Subcutaneous abdominal adipose tissue (tissue), 5 donors: ENCODE results near the gene MRPS5.
"Not testable (repeated sequence)": the region's sequence is repeated elsewhere in the genome, so short reads cannot be mapped to it uniquely, and the experiment has no call there.

Experiments used
- H3K27ac ChIP-seq: one replicate; pipeline ENCODE4 v1.7.0; 2013; ENCODE audit warnings: low read depth, mild to moderate bottlenecking, inconsistent platforms, low read length, moderate library complexity
- H3K27me3 ChIP-seq, 5 donors: one replicate each; pipeline ENCODE4 v1.7.0; 2013; ENCODE audit warnings: low read length in 5 of 5, inconsistent platforms in 1 of 5; ENCODE audit not compliant: control insufficient read depth in 5 of 5, insufficient read depth in 4 of 5
- H3K36me3 ChIP-seq, 5 donors: one replicate each; pipeline ENCODE4 v1.7.0; 2013; ENCODE audit warnings: low read length in 5 of 5; ENCODE audit not compliant: control insufficient read depth in 5 of 5, insufficient read depth in 5 of 5
- H3K4me1 ChIP-seq, 5 donors: one replicate each; pipeline ENCODE4 v1.7.0; 2013; ENCODE audit warnings: low read length in 5 of 5, mild to moderate bottlenecking in 3 of 5, moderate library complexity in 1 of 5; ENCODE audit not compliant: control insufficient read depth in 5 of 5, insufficient read depth in 5 of 5
- H3K4me3 ChIP-seq, 5 donors: one replicate each; pipeline ENCODE4 v1.7.0; 2013; ENCODE audit warnings: low read length in 5 of 5, low read depth in 1 of 5
- H3K9ac ChIP-seq, 5 donors: one replicate each; pipeline ENCODE4 v1.7.0; 2013; ENCODE audit warnings: low read length in 5 of 5, mild to moderate bottlenecking in 4 of 5, moderate library complexity in 3 of 5
- H3K9me3 ChIP-seq, 5 donors: one replicate each; pipeline ENCODE4 v1.7.0; 2013; ENCODE audit warnings: low read length in 5 of 5; ENCODE audit not compliant: control insufficient read depth in 5 of 5
- donor health status: healthy.
- donor health status: healthy.
- donor health status: healthy.
- donor health status: healthy.
- donor health status: healthy.

MRPS5 gene

DNA sequence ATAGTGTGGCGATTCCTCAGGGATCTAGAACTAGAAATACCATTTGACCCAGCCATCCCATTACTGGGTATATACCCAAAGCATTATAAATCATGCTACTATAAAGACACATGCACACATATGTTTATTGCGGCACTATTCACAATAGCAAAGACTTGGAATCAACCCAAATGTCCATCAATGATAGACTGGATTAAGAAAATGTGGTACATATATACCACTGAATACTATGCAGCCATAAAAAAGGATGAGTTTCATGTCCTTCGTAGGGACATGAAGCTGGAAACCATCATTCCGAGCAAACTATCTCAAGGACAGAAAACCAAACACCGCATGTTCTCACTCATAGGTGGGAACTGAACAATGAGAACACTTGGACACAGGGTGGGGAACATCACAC is 23.3 kb downstream of the MRPS5 start:
- H3K36me3 ChIP-seq, result peaks cover 25 to 40% (median 30%) of the 10 kb centered on the region in 5 donors
- not testable (repeated sequence) for H3K9ac ChIP-seq, H3K27ac ChIP-seq, H3K27me3 ChIP-seq, H3K9me3 ChIP-seq, H3K4me1 ChIP-seq, H3K4me3 ChIP-seq

DNA sequence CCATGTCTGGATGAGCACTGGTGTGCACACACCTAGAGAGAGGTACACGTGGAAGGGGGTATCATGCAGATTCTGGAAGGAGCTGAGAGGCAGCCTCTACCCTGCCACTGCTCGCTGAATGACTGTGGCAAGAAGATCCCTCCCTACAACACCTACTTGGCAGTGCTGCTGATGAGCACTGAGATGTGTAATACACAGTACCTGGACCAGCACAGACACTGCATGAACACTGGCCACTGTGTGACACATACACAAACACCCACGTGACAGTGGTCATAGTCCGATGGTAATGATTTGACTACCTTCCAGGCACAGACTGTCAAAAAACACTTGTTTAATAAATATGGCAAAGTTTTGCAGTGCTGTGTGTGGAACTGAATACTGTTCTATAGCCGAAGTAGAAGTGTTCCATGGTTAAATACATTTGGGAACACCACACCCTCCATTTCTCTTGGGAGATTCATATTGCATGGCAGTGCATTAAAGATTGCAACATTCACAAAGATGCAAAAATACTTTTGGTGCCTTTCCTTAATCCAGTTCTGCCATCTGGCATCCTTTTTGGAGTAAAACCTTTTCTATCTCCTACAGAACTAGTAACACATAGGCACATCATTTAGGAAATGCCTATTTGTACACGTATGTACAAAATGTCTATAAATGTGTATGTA is 29.6 kb downstream of the MRPS5 start:
- H3K27me3 ChIP-seq, result no peaks in the 10 kb centered on the region
- no peaks in the 10 kb centered on the region for H3K9me3 ChIP-seq
- H3K4me3 ChIP-seq, result no peak overlapping the region
- peaks cover 5 to 56% (median 52%) of the 10 kb centered on the region in 5 donors for H3K36me3 ChIP-seq
- no peak overlapping the region for H3K27ac ChIP-seq
- no peak overlapping the region for H3K9ac ChIP-seq
- no peaks in the 10 kb centered on the region for H3K4me1 ChIP-seq

DNA sequence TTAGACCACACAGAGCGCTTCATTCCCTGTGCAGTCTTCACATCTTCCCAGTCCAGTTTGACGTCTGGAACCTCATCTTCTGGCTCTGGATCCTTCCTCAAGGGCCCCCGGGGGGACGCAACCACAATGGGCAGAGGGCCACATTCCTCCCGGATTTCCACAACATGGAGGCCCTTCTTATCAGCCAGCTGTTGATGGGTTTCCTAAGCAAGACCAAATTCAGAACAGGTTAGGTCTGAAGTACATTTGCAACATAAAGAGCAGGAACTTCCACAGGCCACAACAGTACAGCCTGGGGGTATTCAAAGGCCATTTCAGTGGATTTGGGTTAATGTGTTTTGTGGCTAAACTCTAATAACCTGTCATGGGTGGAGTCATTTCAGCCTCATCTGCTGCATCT is 34.2 kb downstream of the MRPS5 start:
- H3K4me1 ChIP-seq, result no peaks in the 10 kb centered on the region
- H3K9me3 ChIP-seq, result peaks cover 0 to 3% (median 0%) of the 10 kb centered on the region in 5 donors
- H3K36me3 ChIP-seq, result peaks cover 13 to 64% (median 62%) of the 10 kb centered on the region in 5 donors
- no peak overlapping the region for H3K9ac ChIP-seq
- H3K27me3 ChIP-seq, result no peaks in the 10 kb centered on the region
- no peak overlapping the region for H3K27ac ChIP-seq
- H3K4me3 ChIP-seq, result no peak overlapping the region

DNA sequence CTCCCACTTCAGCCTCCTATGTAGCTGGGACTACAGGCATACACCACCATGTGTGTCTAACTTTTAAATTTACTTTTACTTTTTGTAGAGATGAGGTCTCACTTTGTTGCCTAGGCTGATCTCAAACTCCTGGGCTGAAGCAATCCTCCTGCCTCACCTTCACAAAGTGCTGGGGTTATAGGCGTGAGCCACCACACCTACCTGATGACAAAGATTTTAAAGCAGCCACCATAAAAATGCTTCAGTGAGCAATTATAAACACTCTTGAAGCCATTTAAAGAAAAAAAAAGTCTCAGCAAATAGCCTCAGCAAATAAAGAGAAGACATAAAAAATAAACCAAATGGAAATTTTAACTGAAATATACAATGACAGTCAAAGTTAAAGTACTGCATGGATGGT is 35.6 kb downstream of the MRPS5 start:
- Histone ChIP-seq H3K4me3 (no peak overlapping the region), H3K9ac (no peak overlapping the region), H3K36me3 (peaks cover 10 to 51% (median 50%) of the 10 kb centered on the region in 5 donors), H3K27me3 (no peaks in the 10 kb centered on the region), H3K9me3 (peaks cover 0 to 3% (median 0%) of the 10 kb centered on the region in 5 donors), H3K27ac (no peak overlapping the region), H3K4me1 (no peaks in the 10 kb centered on the region)

DNA sequence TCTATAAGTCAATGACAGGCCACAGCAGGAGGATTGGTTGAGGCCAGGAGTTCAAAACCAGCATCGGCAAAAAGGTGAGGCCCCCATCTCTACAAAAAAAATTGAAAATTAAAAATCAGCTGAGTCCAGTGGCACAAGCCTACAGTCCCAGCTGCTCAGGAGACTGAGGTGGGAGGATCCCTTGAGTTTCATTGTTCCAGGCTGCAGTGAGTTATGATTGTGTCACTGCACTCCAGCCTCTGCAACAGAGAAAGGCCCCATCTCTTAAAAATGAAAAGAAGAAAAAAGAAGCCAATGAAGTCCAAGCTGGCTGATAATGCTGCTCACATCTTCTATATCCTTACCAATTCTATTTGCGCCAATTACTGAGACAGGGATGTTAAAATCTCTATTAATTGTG is 39.1 kb downstream of the MRPS5 start:
- no peak overlapping the region for H3K4me3 ChIP-seq
- H3K27ac ChIP-seq, result no peak overlapping the region
- peaks cover 0 to 5% (median 3%) of the 10 kb centered on the region in 5 donors for H3K4me1 ChIP-seq
- H3K9me3 ChIP-seq, result peaks cover 0 to 3% (median 0%) of the 10 kb centered on the region in 5 donors
- H3K27me3 ChIP-seq, result peaks cover 0 to 2% (median 0%) of the 10 kb centered on the region in 5 donors
- peaks cover 10 to 25% (median 24%) of the 10 kb centered on the region in 5 donors for H3K36me3 ChIP-seq
- H3K9ac ChIP-seq, result no peak overlapping the region

DNA sequence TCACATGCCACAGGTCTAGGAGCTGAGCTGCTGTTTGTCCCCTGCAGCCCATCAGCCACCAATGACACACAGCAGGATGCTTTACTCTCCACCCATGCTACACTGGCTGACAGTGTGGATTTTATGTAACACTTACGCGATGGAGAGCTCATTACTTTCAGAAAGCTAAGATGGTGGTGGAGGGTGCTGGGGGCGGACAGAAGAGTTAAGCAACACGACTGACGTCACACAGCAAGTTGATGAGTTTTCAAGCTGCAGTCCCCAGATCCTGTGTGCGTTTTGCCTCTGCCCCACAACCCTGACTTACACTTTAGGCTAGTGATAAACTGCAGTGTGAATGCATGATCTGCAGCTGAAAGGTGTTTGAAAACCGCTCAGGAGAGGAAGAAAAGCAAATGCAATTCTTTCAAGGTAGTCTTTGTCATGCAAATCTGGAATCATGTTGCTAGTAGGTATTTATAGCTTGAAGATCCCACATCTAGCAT is 42.4 kb downstream of the MRPS5 start:
- H3K4me3 ChIP-seq, result no peak overlapping the region
- H3K36me3 ChIP-seq, result no peaks in the 10 kb centered on the region
- H3K27me3 ChIP-seq, result peaks cover 11 to 28% (median 19%) of the 10 kb centered on the region in 5 donors
- peaks cover 0 to 13% (median 12%) of the 10 kb centered on the region in 5 donors for H3K4me1 ChIP-seq
- H3K27ac ChIP-seq, result no peak overlapping the region
- H3K9me3 ChIP-seq, result peaks cover 0 to 2% (median 0%) of the 10 kb centered on the region in 5 donors
- H3K9ac ChIP-seq, result no peak overlapping the region

DNA sequence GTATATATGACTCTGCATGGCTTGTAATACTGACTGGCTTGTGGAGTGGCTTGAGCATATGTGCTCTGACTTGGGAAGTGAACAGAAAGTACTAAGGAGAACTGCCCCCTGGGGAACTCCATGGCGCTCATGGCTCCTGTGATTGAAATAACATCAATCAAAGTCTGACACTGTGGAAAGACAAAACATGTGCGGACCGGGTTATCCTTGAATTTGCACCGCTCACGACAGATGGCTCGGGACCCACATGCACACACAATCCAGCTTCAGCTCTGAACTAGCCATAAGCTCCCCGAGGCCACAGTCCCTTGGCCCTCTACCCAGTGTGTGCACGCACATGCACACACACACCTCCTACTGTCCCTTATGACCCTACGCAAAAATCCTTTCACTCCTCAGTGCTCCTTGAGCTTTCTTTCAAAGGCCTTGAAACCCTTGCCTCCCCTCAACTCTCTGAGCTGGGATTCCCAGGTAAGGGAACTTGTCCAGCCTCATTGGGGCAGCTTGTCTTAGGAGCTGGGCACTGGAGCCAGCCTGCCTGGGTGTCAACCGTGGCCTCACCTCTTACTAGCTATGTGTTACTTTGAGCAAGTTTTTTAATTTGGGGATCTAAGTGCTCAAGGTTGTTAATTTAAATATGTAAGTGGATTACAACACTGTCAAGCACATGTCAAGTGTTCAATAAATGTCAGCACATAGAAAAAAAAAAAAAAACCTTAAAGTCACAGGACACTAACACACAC is 43.6 kb downstream of the MRPS5 start:
- Histone ChIP-seq H3K4me3 (no peak overlapping the region), H3K27me3 (peaks cover 11 to 37% (median 23%) of the 10 kb centered on the region in 5 donors), H3K9me3 (no peaks in the 10 kb centered on the region), H3K36me3 (no peaks in the 10 kb centered on the region), H3K4me1 (peaks cover 0 to 13% (median 12%) of the 10 kb centered on the region in 5 donors), H3K27ac (no peak overlapping the region), H3K9ac (no peak overlapping the region)

DNA sequence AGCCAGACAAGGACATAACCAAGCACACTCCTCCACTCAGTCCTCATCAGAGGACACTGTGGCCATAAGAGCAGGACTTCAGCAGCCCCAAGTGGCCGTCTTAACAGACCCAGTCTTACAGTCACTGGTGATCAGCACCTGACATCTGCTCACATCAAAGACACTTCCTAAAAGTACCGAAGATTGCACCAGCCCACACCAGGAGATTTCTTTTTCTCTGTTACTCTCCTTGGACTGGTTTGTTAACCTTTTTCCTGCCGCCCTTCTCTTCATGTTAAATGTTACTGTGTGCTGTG is 44.1 kb downstream of the MRPS5 start:
- peak overlapping the region in 1 of 5 donors; percentile 70 for H3K4me3 ChIP-seq
- H3K9ac ChIP-seq, result no peak overlapping the region

DNA sequence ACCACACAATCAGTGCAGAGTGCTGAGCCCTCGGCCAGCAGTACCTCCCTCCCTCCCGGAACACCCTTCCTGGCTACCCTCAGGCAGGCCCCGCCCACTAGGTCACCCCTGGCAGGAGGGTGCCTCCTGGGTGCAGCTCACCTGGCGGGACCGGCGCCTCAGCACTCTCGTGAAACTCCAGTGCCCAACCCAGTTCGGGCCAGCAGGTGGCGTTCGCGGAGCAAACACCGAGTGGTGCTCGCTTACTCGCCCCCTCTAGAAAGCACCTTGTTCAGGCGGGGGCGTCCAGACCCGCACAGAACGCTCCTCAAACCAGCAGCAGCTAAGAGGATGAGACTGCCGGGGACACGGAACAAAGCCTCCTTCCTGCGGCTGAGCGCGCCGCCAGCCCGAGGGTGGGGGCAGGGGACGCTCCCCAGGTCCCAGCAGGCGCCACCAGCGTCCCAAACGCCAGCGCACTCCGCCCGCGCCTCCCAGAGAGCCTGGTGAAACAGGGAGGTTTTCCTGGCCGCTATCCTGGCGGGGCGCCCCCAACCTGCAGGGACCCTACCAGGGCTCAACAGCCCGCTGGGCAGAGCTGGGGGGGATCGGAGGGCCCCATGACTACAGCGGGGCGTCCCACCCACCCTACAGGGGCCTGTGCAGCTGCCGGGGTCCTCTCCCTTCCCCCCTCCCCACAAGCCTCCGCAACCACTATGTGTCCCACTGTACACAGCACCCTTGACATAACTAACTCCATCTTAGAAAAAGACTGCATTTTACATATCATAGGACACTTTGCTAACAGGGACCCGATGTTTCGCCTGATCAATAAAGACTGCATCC is 44.7 kb downstream of the MRPS5 start:
- Histone ChIP-seq H3K9ac (peak overlapping the region in 2 of 5 donors; percentile 35 to 47), H3K4me1 (peaks cover 0 to 13% (median 12%) of the 10 kb centered on the region in 5 donors), H3K9me3 (no peaks in the 10 kb centered on the region), H3K27ac (no peak overlapping the region), H3K27me3 (peaks cover 14 to 42% (median 30%) of the 10 kb centered on the region in 5 donors), H3K4me3 (peak overlapping the region in 4 of 5 donors; percentile 54 to 70 (median 65)), H3K36me3 (no peaks in the 10 kb centered on the region)

More for the DNA sequence above, 44.1 kb downstream of the MRPS5 start:
- Histone ChIP-seq H3K27me3 (peaks cover 11 to 39% (median 24%) of the 10 kb centered on the region in 5 donors), H3K27ac (no peak overlapping the region), H3K4me1 (peaks cover 0 to 13% (median 12%) of the 10 kb centered on the region in 5 donors), H3K36me3 (no peaks in the 10 kb centered on the region), H3K9me3 (no peaks in the 10 kb centered on the region)
